SIG-M5 treated with dmso at 0.1 percent for 504 hours (cell line): ENCODE results near the gene CMYA5.

Source experiments
- DNase-seq: peaks from one replicate; lab custom pipeline; 2025; ENCODE audit not compliant: unreplicated experiment; lab: John Stamatoyannopoulos, UW

CMYA5 gene

DNA sequence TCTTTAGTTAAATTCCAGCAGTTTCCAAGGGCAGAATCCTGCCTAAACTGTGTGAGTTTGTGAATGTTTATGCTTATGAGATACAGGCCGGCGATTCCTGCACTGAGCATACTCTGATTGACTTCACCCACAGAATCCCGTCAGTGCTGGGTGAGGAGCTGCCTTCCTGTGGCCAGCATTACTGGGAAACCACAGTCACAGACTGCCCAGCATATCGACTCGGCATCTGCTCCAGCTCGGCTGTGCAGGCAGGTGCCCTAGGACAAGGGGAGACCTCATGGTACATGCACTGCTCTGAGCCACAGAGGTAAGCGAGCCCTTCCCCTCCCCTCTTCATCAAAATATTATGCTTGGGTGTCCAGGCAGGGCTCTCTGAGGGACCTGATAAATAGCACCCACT lies 103.7 kb downstream of the CMYA5 start:
- no peak for DNase-seq

DNA sequence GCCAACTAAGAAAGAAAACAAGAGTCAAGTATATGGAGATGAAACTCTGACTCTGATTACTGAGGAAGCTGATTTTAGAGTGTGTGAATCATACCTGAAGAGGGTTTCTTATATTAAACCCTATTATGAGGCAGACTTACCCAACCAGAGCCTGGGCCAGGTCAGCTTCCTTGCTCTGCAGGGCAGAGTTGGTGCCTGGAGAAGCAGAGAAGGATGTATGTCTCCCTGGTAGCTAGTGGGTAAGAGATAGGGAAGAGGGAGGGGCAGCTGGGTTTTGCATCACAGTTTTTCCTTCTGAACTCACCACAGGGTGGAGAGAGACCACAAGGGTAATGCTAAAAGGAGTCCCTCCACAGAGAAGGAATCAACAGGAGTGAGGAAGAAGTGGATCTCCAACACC lies 104.1 kb downstream of the CMYA5 start:
- DNase-seq = no peak

DNA sequence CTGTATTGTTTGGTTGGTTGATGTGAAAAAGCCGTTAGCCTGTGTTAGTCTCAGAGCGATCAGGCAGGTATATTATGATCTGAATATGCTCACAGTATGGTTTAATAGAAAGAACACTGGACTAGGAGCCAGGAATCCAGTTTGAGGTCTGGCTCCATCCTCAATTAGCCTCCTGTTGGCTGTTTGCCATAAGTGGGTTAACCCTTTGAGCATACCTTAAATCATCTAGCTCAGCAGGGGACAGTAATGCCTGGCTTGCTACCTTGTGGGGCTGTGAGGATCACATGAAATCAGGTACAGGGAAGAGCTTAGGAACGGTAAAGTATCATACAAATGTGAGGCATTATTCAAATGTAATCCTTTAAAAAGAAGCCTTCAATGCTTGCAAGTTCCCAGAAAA lies 104.7 kb downstream of the CMYA5 start:
- no peak for DNase-seq

DNA sequence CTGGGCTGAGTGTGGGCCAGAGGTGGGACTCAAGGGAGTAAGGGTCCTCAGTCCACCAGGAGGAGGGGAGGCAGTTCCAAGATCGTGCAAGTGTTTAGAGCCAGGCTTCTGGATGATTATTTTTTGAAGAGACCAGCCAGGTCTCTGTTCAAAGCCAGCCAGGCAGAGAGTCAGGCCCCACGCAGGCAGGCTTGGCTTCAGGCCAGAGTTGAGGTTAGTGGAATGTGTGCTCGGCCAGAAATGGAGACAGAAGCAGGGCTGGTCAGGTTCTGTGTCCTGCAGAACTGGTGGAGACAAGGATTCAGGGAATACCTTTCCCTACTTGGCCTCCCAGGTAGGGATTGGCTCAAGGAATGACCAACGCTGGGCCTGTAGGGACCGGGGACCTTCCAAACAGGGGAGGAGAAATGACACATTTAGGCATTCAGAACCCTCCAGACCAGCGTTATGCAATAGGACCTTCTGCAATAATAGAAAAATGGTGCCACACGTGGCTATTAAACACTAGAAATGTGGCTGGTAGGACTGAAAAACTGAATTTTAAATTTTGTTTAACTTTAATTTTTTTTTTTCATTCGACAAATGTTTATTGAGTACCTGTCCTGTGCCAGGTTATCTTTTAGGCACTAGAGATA lies 106.2 kb downstream of the CMYA5 start:
- no peak for DNase-seq

DNA sequence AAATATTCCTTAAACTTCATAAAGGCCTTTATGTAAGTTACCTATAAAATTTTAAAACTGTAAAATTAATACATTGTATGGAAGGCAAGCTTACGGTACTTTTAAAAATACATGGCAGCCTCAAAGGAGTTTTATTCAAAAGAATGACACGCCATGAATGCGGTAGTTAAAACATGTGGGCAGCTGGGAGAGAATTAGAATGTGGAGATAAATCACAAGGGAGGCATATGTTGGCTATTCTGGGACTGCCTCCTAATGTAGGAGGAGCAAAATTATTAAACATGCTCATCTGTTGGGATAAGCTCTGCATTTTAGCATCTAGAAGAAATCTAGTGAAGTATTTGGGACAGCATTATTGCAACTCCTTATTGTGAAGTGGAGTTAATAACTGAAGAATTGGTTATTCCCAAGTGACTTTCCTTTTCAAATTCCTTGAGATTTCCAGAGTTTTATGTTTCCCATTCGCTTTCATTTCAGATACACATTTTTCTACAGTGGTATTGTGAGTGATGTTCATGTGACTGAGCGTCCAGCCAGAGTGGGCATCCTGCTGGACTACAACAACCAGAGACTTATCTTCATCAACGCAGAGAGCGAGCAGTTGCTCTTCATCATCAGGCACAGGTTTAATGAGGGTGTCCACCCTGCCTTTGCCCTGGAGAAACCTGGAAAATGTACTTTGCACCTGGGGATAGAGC lies 109.4 kb downstream of the CMYA5 start:
- DNase-seq = no peak

DNA sequence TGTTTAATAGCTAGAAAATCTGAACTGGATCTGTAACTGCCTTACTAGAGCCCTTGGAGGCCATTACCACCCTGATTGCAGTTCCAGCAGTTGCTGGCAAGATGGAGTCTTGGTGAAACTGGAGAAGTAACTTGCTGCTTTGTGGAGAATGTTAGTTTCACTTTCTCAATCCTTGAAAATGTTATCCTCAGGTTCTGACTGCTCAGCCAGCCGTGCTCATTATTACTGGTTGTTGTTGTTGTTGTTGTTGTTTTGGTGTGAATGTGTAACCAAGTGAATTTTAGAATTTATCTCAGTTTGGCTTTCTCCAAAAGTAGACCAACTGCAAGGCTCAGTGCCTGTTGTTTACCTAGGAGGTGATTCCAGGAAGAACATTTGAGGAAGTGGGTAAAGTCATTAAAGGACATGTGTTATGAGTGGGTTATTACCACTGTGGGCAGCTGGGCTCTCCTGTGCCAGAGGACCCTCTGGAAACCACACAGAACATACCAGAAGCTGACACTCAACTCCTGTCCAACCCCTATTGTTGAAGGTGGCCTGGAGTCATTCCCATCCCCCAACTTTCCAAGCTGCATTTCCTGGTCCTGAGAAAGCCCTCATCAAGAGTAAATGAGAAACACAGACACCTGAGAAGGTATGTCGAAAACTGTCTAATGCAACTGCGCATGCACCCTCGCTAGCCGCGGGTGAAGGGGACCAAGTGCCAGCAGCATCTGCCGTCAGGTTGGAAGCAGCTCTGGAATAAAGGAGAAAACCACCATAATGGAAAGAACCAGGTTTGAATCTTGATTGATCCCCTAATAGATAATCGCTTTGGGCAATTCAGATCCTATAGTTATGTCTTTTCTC lies 111.6 kb downstream of the CMYA5 start:
- DNase-seq = peak; percentile 57

DNA sequence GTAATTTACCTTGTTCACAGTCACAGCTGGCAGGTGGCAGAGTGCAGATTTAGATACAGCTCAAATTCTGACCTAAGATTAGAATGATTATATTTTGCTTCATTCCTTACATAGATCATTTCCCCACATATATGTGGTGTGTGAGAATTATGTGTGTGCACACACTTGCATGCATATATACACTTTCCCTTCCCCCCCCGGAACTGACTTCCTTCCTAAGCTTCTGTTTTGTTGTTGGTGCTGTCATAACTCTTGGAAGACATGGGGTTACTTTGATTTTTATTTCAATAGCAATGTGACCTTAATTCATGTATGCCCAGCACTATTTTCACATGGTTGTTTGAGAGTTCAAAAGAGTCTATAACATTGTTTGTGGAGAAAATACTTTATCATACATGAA lies 112.8 kb downstream of the CMYA5 start:
- DNase-seq = no peak

DNA sequence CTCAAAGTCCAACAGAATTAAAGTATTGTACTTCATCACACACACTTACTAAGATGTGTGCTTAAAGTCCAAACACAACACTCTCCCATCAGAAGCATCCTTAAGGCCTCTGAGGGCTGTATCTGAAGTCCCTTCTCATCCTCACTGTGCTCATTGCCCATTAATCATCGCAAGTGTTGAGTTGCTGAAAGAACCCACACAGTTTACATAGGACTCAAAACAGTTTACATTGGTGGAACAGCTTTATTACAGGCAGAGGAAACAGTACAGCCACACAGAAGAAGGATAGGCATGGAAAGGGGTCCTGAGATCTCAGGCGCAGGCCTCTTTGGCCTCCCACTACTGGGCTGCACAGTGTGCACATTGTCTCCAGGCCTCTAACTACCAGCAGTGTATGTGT lies 113.4 kb downstream of the CMYA5 start:
- DNase-seq = no peak

DNA sequence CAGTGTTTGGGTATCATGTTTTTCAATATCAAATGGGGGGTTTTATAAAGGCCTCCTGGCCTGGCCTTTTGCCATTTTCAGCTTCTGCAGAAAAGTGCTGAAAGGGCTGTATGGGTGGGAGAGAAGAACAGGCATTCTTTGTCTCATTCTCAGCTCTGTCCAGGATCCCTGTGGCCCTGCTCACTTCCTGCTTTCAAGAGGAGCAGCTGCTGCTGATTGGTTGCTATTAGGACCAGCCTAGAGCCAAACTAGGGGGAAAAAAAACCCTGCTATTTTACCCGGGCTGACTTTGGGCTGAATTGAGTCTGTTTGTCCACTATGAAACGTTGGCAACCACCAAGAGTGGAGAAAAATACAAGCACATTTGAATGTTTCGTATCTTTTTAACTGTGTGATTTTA lies 117.1 kb downstream of the CMYA5 start:
- DNase-seq = no peak

DNA sequence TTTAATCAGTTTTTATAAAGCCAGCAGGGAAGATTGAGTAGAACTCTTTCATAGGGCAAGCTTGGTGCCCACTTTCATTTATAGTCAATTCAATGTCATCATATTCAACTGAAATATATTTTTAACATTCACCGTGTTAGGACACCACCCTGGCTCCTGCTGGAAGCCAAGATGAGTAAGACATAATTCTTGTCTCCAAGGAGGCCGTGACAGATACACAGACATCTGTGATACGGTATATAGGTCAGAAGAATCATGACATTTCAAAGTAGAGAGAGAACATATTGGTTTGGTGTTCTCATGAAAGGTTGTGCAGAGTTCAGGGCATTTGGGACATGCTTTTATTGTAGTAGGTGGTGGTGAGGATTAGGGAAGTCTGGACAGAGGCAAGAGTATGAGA lies 120.1 kb downstream of the CMYA5 start:
- DNase-seq = no peak

DNA sequence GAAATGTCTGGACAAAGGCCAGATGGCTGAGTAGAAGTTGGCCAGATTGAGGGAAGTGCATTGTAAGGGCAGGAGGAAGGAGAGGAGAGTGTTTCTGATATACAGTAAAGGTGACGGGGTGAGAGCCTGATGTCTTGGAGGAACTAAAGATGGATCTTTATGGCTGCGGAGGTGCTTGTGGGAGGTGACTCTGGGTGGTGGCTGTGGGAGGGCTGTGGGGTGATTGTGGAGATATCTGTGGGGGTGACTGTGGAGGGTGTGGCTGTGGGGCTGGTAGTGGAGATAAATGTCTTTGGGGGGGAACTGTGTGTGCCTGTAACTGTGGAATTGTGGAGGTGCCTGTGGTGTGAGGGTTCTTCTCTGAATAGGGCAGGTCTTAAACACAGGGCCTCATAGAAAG lies 121.4 kb downstream of the CMYA5 start:
- no peak for DNase-seq

DNA sequence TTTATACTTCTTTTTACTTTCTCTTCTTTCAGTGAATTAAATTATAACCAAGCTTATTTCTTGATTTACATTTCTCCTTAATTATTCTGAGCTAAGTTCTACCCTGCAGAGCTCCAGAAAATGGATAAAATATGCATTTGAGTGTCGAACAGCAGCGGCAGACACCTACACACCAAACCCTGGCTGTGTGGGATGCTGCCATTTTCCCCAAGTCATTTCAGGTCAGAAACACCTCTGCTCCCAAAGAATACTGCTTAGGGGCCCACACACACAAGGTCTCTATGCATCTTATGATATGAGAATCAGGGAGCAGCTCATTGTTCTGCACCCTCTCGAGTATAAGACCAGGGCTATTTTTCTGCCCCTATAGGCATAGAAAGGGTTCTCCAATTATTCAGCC lies 122.3 kb downstream of the CMYA5 start:
- DNase-seq = no peak

DNA sequence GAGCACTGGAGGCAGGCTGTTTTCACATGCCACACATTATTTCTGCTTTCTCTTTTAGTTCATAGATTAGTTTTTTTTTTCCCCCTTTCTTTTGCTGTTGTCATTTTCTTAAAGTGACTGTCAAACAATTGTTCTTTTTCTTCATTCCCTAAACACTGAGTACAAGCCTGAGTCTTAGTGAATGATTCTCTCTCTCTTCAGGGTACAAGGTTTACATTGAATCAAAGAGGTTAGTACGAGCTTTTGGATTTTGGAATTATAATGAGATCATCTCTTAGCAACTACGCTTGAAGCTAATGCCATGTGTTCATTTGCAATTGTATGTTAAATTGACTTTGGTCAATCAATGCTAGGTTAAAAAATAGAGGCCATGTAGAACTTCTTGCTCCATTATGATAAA lies 125.1 kb downstream of the CMYA5 start:
- DNase-seq = no peak

DNA sequence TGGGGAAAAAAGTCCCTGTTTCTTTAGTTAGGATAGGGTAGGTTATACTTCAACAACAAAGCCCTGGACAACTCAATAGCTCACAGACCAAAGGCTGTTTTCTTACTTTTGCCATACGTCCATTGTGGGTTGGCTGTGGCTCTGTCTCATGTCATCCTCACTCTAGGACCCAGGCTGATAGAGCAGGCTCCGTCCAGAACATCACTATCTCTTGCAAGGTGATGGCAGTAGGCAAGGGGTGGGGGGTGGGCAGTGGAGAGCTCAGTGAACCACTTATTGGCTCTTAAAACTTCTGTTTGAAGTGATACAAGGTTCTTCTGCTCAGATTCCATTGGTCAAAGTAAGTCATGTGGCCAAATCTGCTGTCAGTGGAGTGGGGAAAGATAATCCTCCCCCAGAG lies 126.4 kb downstream of the CMYA5 start:
- DNase-seq = no peak

DNA sequence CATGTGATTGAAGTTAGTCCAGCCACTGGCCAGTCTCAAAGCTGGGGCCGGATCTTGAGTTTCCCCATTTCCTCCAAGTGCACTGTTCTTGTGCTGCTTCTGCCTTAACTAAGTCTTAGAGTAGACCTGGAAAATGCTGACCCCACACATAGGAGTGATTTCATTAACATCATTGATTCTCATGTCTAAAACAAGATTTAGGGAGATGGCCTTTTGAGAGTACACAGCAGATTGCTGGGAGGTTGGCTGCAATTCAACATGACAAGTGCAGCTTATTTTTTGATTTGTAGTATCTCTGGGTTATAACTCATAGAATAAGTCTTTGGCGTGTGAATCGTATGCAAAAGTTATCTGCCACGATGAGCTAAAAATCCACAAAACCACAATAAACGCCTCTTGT lies 131.0 kb downstream of the CMYA5 start:
- no peak for DNase-seq

DNA sequence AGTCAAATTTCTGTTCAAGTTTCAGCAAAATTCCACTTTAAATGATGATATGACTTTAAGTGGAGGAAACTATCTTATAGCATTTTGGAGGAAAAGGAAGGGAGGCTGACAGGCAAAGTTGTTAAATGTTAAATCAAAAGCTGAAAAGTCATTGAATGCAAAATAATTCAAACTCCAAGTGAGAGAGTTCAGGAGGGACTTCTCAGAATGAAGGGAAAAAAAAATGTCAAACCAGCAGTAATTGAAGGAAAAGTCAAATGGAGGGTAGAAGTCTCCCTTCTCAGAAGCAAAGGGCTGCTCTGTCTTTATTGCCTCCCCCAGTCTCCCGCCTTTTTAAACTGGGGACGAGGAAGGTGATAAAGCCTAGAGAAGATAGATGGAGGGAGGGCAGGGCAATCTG lies 134.8 kb downstream of the CMYA5 start:
- DNase-seq = no peak

DNA sequence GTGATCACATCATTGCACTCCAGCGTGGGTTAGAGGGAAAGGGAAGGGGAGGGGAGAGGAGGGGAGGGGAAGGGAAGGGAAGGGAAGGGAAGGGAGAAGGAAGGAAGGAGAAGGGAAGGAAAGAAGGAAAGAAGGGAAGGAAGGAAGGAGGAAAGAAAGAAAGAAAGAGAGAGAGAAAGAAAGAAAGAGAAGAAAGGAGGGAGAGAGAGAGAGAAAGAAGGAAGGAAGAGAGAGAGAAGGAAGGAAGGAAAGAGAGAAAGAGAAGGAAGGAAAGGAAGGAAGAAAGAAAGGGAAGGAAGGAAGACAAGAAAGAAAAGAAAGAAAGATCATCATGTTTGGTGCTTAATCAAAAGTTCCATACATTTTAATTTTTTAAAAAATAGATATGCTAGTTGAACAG lies 136.2 kb downstream of the CMYA5 start:
- no peak for DNase-seq

DNA sequence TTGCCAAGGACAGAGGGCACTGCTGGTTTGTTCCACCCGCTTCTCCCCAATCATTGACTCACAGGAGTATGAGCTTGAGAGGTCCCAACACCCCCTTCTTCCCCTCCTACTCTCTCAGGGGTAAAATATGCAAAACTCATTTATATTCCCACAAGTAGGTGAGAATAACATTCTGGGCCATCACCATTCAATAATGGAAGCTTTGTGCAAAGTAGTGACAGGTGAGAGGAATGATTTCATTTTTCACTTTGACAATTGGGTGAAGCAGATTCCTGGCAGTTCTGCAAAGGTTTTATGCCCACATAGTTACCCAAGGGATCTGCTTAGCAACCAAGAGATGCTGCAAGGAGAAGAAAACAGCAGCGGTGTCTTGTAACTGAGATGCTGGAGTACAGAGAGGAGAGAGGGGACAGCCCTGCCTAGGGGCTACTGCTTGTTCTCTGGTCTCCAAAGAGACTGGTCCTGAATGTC lies 137.6 kb downstream of the CMYA5 start:
- DNase-seq = no peak

DNA sequence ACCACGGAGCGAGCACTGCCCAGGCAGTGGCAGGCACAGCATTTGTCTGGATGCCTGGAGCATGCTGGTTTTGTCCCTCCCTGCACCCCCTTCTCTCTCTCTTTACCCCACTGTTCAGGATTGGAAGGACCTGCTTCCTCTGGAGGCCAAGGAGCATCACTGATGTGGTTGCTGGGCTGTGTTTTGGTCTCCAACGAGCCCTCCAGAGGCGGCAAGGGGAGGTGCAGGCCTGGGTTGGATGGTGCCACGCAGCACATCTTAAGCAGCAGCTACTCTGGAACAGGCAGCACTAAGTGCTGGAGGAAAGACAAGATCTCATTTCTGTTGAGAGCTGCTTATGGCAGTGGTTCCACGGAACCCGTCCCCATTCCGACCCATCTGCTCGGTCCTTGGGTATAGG lies 139.6 kb downstream of the CMYA5 start:
- peak; percentile 31 for DNase-seq

DNA sequence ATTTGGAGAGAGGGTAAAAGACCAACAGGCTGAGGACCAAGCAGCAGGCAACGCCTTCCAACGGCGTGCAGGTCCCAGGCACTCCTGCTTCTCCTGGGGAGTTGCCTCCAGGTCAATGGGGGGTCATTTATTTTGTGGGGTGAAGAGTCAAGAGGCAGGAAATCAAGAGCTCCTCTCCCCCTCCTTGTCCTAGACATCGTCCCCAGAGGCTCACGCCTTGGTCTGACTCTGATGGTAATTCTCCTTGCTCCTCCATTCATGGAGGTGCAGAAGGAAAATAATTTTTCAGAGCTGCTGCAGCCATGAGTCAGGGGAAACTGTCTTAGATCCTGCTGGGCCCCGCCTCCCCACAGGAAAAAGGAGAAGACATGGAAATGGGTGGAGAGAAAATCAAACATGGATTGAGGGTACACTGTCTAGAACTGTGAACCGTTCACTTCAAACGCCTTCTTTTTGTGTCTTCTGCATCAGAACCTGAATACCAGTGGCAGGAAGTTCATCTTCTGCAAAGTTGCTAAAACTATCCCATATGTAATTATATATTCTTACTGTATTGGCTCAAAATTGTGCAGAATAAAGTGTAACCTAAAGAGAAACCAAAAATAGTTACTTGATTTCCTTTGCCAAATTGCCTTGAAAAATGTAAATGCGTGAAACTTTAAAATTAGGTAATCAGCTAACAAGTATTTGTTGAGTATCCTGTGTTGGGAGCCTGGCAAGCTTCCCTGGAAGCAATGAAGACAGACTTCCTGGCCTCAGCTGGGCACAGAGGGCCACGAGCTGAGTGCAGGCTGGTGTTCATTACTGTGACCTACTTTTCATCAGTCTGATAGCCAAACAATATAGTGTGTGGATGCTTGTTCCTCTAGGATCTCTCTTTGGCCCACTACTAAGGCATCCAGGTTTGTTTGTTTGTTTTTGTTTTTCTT lies 142.0 kb downstream of the CMYA5 start:
- no peak for DNase-seq

DNA sequence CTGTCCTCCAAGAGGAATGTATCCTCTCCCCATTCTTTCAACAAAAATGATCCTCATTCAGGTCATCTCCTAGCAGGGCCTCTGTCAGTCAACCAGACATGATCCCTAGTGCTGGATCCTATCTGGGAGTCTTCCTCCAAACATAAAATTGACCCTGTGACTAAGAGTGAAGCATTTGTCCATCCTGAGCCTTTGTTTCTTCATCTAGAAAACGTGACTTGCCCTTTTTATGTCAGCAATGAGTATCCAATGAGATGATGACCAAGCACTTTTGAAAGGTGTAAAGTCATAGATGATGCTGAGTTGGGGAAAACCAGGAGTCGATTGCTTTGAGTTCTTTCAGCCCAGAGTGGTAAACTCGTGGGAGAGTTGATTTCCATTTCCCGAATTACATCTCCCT lies 143.3 kb downstream of the CMYA5 start:
- no peak for DNase-seq
